ENCODE results near the gene GABARAPL2.

GABARAPL2 gene

DNA sequence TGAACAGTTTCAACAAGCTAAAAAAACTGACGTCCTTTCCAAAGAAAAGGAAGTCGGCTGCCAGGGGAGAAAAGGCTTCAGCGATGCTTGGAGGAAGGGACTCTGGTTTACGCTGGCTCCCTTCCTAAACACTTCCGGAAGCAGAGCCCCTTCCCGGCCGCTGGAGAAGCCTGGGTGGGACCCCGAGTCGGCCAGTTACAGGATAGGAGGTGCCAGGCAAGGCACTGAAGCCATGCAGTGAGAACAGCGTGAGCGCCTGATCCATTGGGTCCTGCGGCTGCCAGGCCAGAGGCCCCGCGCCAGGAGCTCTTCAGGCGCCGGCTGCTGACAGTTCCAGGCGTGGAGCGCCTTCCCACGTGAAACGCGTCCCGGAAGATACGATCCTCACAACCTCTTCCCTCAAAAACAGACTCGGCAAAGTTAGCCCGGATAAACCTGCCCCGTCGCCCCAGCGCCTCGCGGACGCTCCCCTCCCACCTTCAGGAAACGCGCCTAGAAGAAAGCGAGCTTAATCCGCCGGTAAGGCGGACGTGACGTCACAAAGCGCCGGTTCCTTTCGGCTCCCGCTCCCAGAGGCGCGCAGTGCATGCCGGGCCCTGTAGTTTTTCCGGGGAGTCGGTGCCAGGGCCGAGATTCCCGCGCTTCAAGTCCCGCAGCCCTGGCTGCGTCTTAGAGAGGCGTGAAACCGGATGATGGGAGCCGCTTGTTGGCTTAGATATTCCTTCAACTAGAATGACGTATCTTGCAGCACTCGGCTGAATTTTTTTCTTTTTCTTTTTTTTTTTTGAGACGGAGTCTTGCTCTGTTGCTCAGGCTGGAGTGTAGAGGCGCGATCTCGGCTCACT, 56.8 kb downstream of the GABARAPL2 start, which contains the start of gene ADAT1:
ADAT1 (minus strand) TSS at position 521 of the 845 bp plus-strand sequence. CDS start 2,482 bp downstream, outside the sequence.
- TF ChIP-seq, protein P1, sequence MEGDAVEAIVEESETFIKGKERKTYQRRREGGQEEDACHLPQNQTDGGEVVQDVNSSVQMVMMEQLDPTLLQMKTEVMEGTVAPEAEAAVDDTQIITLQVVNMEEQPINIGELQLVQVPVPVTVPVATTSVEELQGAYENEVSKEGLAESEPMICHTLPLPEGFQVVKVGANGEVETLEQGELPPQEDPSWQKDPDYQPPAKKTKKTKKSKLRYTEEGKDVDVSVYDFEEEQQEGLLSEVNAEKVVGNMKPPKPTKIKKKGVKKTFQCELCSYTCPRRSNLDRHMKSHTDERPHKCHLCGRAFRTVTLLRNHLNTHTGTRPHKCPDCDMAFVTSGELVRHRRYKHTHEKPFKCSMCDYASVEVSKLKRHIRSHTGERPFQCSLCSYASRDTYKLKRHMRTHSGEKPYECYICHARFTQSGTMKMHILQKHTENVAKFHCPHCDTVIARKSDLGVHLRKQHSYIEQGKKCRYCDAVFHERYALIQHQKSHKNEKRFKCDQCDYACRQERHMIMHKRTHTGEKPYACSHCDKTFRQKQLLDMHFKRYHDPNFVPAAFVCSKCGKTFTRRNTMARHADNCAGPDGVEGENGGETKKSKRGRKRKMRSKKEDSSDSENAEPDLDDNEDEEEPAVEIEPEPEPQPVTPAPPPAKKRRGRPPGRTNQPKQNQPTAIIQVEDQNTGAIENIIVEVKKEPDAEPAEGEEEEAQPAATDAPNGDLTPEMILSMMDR (IDR thresholded peaks at IDR 0.05), result no peak

DNA sequence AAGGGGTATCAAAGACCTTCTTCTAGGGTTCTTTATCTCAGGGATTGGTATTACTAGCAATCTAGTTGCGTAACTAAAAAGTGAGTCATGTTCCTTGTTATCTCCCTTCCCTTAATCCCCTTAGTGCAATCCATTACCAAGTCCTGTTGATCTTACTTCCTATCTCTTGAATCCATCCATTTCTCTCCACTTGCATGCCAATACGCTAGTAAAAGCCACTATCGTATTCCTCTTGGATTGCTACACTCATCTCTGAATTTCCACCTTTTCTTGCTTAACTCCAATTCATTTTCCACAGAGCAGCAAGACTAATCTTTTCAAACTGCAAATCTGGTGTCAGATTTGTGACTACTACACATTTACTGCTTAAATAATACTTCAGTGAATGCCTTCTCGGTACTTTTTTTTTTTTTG, 58.7 kb downstream of the GABARAPL2 start:
- TF ChIP-seq, protein P1 (IDR thresholded peaks at IDR 0.05), result no peak

DNA sequence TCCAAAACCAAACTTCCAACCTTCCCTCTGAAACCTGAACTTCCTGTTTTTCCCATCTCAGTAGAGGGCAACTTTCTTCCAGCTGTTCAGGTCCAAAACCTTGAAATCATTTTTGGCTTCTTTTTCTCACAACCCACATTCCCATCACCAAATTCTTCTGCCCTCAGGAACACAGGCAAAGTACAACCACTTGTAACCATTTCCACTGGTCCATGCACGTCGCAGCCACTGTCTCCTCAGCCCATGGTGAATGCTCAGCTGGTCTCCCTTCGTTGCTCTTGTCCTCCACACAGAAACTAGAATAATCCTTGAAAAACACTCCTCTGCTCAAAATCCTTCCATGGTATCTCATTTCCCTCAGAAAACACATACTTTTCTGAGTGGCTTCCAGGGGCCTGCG, 60.6 kb downstream of the GABARAPL2 start:
- TF ChIP-seq, protein P1 (IDR thresholded peaks at IDR 0.05), result no peak

Data from LNCAP (cell line).